Epithelial cell of prostate (primary cell): ENCODE data around the gene MICU2.

Experiments used
- DNase-seq: peaks from one replicate; pipeline ENCODE4 v3.0.0-alpha.2; 2011; ENCODE audit warnings: low read depth, low spot score
- H3K27ac ChIP-seq: fragments of 450-650 bp; 2 replicates; pipeline ENCODE4 v1.5.1; 2017; ENCODE audit warnings: mild to moderate bottlenecking

MICU2 gene

GRCh38 chr13:21550918-21551317 is 53.1 kb downstream of the MICU2 start:
- DNase-seq = peak; percentile 37

GRCh38 chr13:21549633-21550032 is 54.3 kb downstream of the MICU2 start:
- no peak overlapping the region for H3K27ac ChIP-seq

More at GRCh38 chr13:21550918-21551317, 53.1 kb downstream of the MICU2 start:
- no peak overlapping the region for H3K27ac ChIP-seq

GRCh38 chr13:21548577-21548976 is 55.4 kb downstream of the MICU2 start:
- DNase-seq = no peak
- no peak overlapping the region for H3K27ac ChIP-seq

More at GRCh38 chr13:21549633-21550032, 54.3 kb downstream of the MICU2 start:
- DNase-seq = no peak

- no peak overlapping the region for H3K27ac ChIP-seq
- no peak for DNase-seq
These were observed 57.6 kb downstream of the MICU2 start for GRCh38 chr13:21546372-21546771.

- H3K27ac ChIP-seq = no peak overlapping the region
- DNase-seq = no peak
These were observed 59.5 kb downstream of the MICU2 start for GRCh38 chr13:21544515-21544914.

GRCh38 chr13:21542563-21542962 is 61.4 kb downstream of the MICU2 start:
- no peak for DNase-seq
- no peak overlapping the region for H3K27ac ChIP-seq

- no peak overlapping the region for H3K27ac ChIP-seq
- DNase-seq = no peak
These were observed 62.0 kb downstream of the MICU2 start for GRCh38 chr13:21541980-21542379.

- DNase-seq = no peak
- H3K27ac ChIP-seq = no peak overlapping the region
These were observed 62.7 kb downstream of the MICU2 start for GRCh38 chr13:21541271-21541670.

GRCh38 chr13:21539687-21540086 is 64.3 kb downstream of the MICU2 start:
- H3K27ac ChIP-seq = no peak overlapping the region
- no peak for DNase-seq

GRCh38 chr13:21538753-21539152 is 65.2 kb downstream of the MICU2 start:
- no peak overlapping the region for H3K27ac ChIP-seq
- DNase-seq = no peak

- no peak for DNase-seq
- no peak overlapping the region for H3K27ac ChIP-seq
These were observed 65.7 kb downstream of the MICU2 start for GRCh38 chr13:21538280-21538679.

- no peak for DNase-seq
These were observed 66.9 kb downstream of the MICU2 start for GRCh38 chr13:21537105-21537504.

GRCh38 chr13:21534760-21535159 is 69.2 kb downstream of the MICU2 start:
- DNase-seq = no peak
- H3K27ac ChIP-seq = no peak overlapping the region

More at GRCh38 chr13:21537105-21537504, 66.9 kb downstream of the MICU2 start:
- no peak overlapping the region for H3K27ac ChIP-seq

GRCh38 chr13:21531455-21531854 is 72.5 kb downstream of the MICU2 start:
- DNase-seq = no peak
- no peak overlapping the region for H3K27ac ChIP-seq

- no peak overlapping the region for H3K27ac ChIP-seq
- DNase-seq = no peak
These were observed 73.3 kb downstream of the MICU2 start for GRCh38 chr13:21530656-21531055.

- no peak overlapping the region for H3K27ac ChIP-seq
- DNase-seq = no peak
These were observed 74.7 kb downstream of the MICU2 start for GRCh38 chr13:21529146-21529893.

GRCh38 chr13:21528616-21529015 is 75.4 kb downstream of the MICU2 start:
- no peak overlapping the region for H3K27ac ChIP-seq
- no peak for DNase-seq

GRCh38 chr13:21526707-21527540 is 77.0 kb downstream of the MICU2 start:
- no peak overlapping the region for H3K27ac ChIP-seq
- no peak for DNase-seq

- H3K27ac ChIP-seq = no peak overlapping the region
- DNase-seq = no peak
These were observed 81.1 kb downstream of the MICU2 start for GRCh38 chr13:21522847-21523246.

- no peak overlapping the region for H3K27ac ChIP-seq
- DNase-seq = no peak
These were observed 81.8 kb downstream of the MICU2 start for GRCh38 chr13:21522130-21522529.

- DNase-seq = no peak
- H3K27ac ChIP-seq = no peak overlapping the region
These were observed 85.3 kb downstream of the MICU2 start for GRCh38 chr13:21518617-21519144.
